Measurements from ENCODE around the gene ELMO1. TPM values are rescaled to one million over a fixed set of nuclear protein-coding genes. Genes with fewer than 3 reads are reported as not detected.

Gene ELMO1
- total RNA-seq, 2 experiments from 2014 or later = 129 to 137 TPM

DNA sequence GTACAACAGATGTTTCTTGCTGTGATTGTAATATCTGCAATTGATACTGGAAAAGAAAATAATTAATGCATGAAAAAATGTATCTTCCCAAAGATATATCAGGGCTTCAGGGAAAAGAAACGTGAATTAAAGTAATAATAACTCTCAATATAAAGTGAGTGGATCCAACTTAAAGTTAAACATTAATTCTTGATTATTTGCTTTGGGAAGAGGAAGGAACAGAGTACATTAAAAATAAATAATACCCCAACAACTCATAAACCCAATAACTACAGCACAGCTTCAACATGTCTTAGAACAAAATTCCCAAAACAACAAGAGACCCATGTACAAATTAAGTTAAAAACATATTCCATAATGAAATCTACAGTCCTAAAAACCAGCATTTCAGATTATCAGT lies 33.0 kb downstream of the ELMO1 start:
- intact Hi-C loops (cut with micrococcal nuclease) = no loop called here
- no peak for DNase-seq
- peaks cover 32% of the 10 kb centered on the region for H3K36me3 Mint-ChIP-seq (ENCODE audit: low read depth)
- CTCF ChIA-PET = no interaction called here
- no peaks in the 10 kb centered on the region for H3K9me3 Mint-ChIP-seq
- no peak overlapping the region for H3K27ac Mint-ChIP-seq
- no peak overlapping the region for H3K4me3 Mint-ChIP-seq
- no peaks in the 10 kb centered on the region for H3K27me3 Mint-ChIP-seq (ENCODE audit: low read depth)
- peaks cover 69% of the 10 kb centered on the region for H3K4me1 Mint-ChIP-seq (ENCODE audit: low read depth)

DNA sequence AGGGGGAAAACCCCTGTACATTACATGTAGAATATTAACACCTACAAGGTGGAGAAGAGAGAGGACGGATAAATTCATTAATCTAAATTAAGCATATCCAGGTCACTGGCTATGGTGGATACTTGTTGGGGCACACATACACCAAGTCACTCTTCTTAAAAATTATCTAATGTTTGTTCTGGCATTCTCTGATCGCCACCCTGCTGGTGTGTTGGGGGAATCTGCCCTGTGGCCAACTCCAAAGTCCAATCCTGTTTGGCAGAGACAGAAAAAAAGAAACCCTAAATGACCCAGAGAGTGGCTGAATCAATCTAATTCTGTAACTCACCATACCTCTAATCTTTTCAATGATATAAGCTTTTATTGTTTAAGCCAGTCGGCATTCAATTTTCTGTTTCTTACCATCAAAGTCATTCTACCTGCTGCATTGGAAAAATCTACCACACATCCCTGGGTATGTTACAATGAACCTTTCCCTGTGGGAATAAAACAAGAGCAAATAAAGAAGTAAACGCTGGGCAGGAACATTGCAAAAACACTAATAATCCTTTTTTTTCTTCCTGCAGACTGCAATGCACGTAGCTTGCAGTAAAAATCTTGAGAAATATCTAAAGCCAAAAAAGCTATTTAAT lies 34.2 kb downstream of the ELMO1 start:
- Mint-ChIP-seq H3K36me3 (ENCODE audit: low read depth) (peaks cover 32% of the 10 kb centered on the region), H3K27ac (no peak overlapping the region), H3K27me3 (ENCODE audit: low read depth) (no peaks in the 10 kb centered on the region), H3K4me1 (ENCODE audit: low read depth) (peaks cover 73% of the 10 kb centered on the region), H3K4me3 (no peak overlapping the region), H3K9me3 (no peaks in the 10 kb centered on the region)
- intact Hi-C loops (cut with micrococcal nuclease) = no loop called here
- DNase-seq = no peak
- CTCF ChIA-PET = no interaction called here

DNA sequence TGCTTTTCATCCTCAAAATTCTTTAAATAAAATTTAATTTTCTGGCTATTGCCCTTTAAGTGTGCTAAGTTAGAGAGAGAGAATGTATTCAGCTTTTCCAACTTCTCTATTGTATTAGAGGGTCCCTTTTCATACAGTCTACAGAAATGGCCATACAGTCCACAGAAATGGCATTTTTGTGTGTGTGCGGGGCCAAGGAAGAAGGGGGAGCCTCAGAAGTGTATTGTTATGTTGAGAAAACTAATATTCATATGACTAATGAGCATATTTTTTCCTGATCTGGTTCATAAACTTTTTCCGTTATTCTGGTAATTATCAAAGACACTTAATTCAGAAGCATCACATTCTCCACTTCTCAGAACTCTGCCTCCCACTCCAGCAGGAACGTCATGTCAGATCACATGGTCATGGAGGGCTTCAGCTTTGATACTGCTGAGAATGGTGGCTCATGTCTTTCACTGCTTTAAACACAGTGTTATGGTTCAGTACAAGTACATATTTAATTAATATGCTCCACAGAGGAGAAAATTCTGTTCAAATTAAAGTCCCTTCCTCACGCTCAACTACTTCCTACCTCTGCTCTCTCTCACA lies 37.1 kb downstream of the ELMO1 start:
- H3K4me1 Mint-ChIP-seq (ENCODE audit: low read depth) = peaks cover 79% of the 10 kb centered on the region
- peak; percentile 65 for DNase-seq
- no peaks in the 10 kb centered on the region for H3K27me3 Mint-ChIP-seq (ENCODE audit: low read depth)
- peak overlapping the region; percentile 36 for H3K4me3 Mint-ChIP-seq
- H3K9me3 Mint-ChIP-seq = no peaks in the 10 kb centered on the region
- H3K36me3 Mint-ChIP-seq (ENCODE audit: low read depth) = peaks cover 19% of the 10 kb centered on the region
- CTCF ChIA-PET = interaction anchor here (1.1 to 4.3 kb wide), 4 partner anchors 36 to 58 kb away, joined by 7 to 14 read pairs (median 8); no protein-coding TSS in a partner anchor
- H3K27ac Mint-ChIP-seq = peak overlapping the region; percentile 98
- intact Hi-C loops (cut with micrococcal nuclease) = loop anchor here (1.0 kb wide), 1 partner anchor 28 kb away; no protein-coding TSS in a partner anchor

DNA sequence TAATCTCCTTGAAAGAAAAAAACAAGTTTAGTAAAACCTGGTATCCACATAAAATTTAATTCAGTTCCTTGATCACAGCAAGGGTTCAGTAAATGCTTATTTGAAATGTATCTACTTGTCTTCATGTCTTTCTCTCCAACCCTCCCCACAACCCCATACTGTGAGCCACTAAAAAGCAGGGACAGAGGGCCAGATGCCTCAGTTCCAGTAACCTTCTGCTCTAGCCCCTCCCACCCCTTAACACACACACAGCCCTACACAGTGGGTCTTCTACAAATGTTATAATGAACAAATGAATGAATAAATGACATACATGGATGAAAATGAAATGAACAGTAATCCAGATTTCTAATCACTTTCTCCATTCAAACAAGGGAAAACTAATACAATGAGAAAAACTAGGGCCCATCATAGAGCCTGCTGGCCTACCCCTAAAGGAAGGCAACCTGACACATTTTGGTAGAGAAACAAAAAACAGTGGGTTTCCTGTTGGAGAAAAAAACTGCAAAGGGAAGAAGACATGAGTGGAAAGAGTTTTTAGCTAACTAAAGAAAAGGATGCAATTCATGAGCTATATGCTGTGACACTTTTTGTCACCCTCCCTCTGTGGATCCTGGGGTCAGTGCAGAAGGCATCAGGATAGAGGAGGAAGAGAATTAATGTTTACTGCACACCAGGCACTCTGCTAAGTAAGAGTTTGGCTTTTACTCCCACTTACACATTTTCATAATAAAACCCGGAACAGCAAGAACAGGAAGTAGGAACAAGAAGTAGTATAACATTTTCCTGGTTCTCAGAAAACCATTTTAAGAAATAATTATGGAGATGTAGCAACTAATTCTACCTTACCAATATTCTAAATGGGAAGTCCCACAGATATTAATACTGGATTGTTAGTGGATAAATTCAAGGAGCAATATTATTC lies 38.1 kb downstream of the ELMO1 start:
- DNase-seq = peak; percentile 43
- Mint-ChIP-seq H3K27ac (peak overlapping the region; percentile 98), H3K27me3 (ENCODE audit: low read depth) (no peaks in the 10 kb centered on the region), H3K9me3 (no peaks in the 10 kb centered on the region), H3K4me3 (peak overlapping the region; percentile 58), H3K36me3 (ENCODE audit: low read depth) (peaks cover 19% of the 10 kb centered on the region), H3K4me1 (ENCODE audit: low read depth) (peaks cover 86% of the 10 kb centered on the region)
- intact Hi-C loops (cut with micrococcal nuclease) = loop anchor here (1.0 kb wide), 4 partner anchors 14 to 55 kb away; no protein-coding TSS in a partner anchor
- CTCF ChIA-PET = interaction anchor here (0.9 to 4.3 kb wide), 6 partner anchors 31 to 57 kb away, joined by 3 to 14 read pairs (median 7); no protein-coding TSS in a partner anchor

DNA sequence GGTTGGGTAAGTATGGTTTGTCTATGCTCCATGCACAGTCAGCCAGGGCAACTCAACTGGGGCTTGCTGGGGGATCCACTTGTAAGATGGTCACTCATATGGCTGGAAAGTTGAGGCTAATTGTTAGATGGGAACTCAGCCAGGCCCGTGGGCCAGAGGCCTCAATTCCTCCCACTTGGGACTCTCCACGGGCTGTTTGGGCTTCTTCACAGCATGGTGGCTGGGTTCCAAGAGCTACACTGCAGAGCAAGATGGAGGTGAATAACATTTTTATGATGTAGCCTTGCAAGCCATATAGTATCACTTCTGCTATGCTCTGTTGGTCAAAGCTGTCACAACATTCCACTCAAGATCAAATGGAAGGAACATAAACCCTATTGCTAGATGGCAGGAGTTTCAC lies 39.2 kb downstream of the ELMO1 start:
- H3K4me3 Mint-ChIP-seq = peak overlapping the region; percentile 77
- peak overlapping the region; percentile 98 for H3K27ac Mint-ChIP-seq
- H3K27me3 Mint-ChIP-seq (ENCODE audit: low read depth) = no peaks in the 10 kb centered on the region
- intact Hi-C loops (cut with micrococcal nuclease) = loop anchor here (1.0 kb wide), 1 partner anchor 46 kb away; no protein-coding TSS in a partner anchor
- H3K36me3 Mint-ChIP-seq (ENCODE audit: low read depth) = peaks cover 13% of the 10 kb centered on the region
- H3K9me3 Mint-ChIP-seq = no peaks in the 10 kb centered on the region
- peaks cover 87% of the 10 kb centered on the region for H3K4me1 Mint-ChIP-seq (ENCODE audit: low read depth)
- CTCF ChIA-PET = interaction anchor here (0.9 to 4.3 kb wide), 3 partner anchors 33 to 49 kb away, joined by 3 to 14 read pairs (median 5); no protein-coding TSS in a partner anchor
- DNase-seq = peak; percentile 21

DNA sequence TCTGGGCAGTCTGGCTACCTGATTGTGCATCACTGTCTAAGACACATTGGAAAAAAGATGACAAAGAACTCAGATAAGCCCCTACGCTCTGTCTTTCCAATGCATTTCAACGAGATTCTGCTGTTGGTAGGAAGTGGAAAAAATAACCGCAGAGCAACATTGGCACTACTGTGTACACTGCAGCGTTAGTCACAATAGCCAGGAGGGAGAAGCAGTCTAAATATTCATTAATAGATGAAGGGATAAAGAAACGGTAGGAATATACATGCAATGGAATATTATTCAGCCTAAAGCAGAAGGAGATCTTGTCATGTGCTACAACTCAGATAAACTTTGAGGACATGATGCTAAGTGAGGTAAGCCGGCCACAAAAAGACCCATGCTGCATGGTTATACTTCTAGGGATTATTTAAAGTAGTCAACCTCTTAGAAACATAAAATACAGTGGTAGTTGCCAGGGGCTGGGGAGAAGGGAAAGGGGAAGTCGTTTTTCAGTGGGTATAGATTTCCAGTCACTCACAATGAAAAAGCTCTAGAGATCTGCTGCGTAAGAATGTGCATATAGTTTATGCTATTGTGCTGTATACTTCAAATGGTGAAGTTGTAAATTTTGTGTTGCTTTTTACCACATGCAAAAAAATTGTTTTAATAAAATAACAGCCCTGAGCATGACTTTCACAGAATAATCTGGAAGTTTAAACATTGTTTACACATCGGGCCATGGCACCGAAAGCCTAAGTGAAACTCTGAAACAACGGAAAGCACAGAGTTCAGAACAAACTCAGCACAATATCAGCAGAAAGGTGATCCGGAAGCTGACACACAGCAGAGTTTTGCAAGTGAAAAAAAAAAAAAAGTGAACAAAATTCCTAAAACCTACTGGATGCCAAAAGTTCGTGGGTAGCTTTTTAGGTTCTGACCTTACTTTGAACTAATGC lies 40.1 kb downstream of the ELMO1 start:
- peaks cover 87% of the 10 kb centered on the region for H3K4me1 Mint-ChIP-seq (ENCODE audit: low read depth)
- peak; percentile 44 for DNase-seq
- peaks cover 9% of the 10 kb centered on the region for H3K36me3 Mint-ChIP-seq (ENCODE audit: low read depth)
- CTCF ChIA-PET = interaction anchor here (1.1 to 1.4 kb wide), 2 partner anchors 48 to 53 kb away, joined by 3 read pairs; no protein-coding TSS in a partner anchor
- H3K4me3 Mint-ChIP-seq = peak overlapping the region; percentile 77
- H3K27me3 Mint-ChIP-seq (ENCODE audit: low read depth) = no peaks in the 10 kb centered on the region
- H3K9me3 Mint-ChIP-seq = no peaks in the 10 kb centered on the region
- H3K27ac Mint-ChIP-seq = peak overlapping the region; percentile 98
- intact Hi-C loops (cut with micrococcal nuclease) = loop anchor here (1.0 kb wide), 2 partner anchors 32 to 45 kb away; no protein-coding TSS in a partner anchor

DNA sequence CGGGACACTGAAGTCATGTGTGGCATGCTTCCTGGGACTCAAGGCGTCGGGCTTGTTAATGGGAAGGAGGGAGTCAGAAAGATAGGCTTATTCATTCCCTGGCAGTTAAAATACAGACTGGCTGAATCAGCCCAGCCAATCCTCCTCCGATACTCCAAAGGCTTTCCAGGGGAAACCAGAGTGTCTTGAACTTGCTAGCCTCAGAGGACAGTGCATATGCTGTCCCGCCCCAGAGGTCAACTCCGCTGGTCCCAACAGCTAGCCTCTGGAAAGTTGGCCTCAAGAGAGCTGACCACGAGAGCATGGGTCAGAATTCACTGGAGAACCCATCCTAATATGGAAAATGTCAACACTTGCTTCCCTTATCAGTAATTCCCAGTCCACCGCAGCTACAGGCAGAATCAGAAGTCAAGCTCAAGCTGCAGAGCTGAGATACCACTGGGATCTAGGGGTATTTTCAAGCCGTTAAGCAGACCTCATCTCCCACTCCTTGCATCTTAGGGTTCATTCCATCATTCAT lies 43.0 kb downstream of the ELMO1 start:
- H3K27ac Mint-ChIP-seq = no peak overlapping the region
- DNase-seq = no peak
- no peaks in the 10 kb centered on the region for H3K27me3 Mint-ChIP-seq (ENCODE audit: low read depth)
- CTCF ChIA-PET = interaction anchor here (0.6 to 1.4 kb wide), 2 partner anchors 44 to 52 kb away, joined by 5 read pairs; partner anchors contain the start of gene ELMO1
- intact Hi-C loops (cut with micrococcal nuclease) = no loop called here
- H3K9me3 Mint-ChIP-seq = peaks cover 16% of the 10 kb centered on the region
- H3K4me1 Mint-ChIP-seq (ENCODE audit: low read depth) = peaks cover 74% of the 10 kb centered on the region
- H3K36me3 Mint-ChIP-seq (ENCODE audit: low read depth) = peaks cover 22% of the 10 kb centered on the region
- H3K4me3 Mint-ChIP-seq = no peak overlapping the region

DNA sequence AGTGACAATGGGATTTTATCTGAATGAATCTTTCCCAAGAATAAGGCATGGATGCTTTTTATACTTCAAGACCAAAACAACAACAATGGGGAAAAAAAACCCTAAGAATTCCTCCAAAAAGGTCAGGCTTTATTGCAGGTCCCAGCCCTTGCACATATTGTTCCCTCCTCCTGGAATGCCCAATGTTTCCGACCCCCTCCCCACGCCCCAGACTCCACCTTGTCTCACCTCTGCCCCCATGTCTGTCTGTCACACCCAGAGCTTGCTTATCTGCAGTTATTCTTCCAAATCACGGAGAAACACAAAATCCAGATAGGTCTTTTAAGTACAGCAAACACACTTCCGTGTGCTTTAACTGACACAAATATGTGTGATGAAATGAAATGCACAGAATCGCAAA lies 43.5 kb downstream of the ELMO1 start:
- Mint-ChIP-seq H3K36me3 (ENCODE audit: low read depth) (peaks cover 24% of the 10 kb centered on the region), H3K4me1 (ENCODE audit: low read depth) (peaks cover 72% of the 10 kb centered on the region), H3K27me3 (ENCODE audit: low read depth) (no peaks in the 10 kb centered on the region), H3K9me3 (peaks cover 16% of the 10 kb centered on the region), H3K4me3 (no peak overlapping the region), H3K27ac (no peak overlapping the region)
- intact Hi-C loops (cut with micrococcal nuclease) = no loop called here
- no peak for DNase-seq
- CTCF ChIA-PET = interaction anchor here (0.6 to 1.4 kb wide), 2 partner anchors 44 to 51 kb away, joined by 5 read pairs; partner anchors contain the start of gene ELMO1

DNA sequence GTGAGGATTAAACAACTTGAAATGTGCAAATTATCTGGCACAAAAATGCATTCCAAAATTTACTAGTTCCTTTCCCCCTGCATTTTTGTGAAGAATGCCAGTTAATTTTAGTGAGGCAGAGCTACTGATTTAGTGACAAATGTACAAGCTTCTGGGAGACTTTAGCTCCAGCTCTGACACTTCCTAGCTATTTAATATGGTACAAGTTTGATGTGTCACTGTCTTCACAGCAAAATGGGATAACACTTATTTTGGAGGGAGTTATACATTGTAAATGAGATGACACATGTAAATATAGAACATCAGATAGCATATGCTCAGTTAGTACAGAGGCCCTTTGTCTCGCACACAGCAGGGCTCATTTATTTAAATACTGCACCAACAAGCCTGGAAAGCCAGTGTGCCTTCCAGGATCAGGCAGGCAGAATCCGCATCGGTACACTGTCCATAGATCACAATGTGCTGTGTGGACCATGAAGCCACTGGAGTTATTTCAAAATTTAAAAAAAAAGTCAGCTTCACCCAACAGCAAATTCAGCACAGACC lies 48.7 kb downstream of the ELMO1 start:
- intact Hi-C loops (cut with micrococcal nuclease) = no loop called here
- Mint-ChIP-seq H3K27ac (no peak overlapping the region), H3K4me1 (ENCODE audit: low read depth) (peaks cover 65% of the 10 kb centered on the region), H3K9me3 (peaks cover 16% of the 10 kb centered on the region), H3K36me3 (ENCODE audit: low read depth) (peaks cover 24% of the 10 kb centered on the region), H3K4me3 (no peak overlapping the region), H3K27me3 (ENCODE audit: low read depth) (no peaks in the 10 kb centered on the region)
- no peak for DNase-seq
- CTCF ChIA-PET = no interaction called here

DNA sequence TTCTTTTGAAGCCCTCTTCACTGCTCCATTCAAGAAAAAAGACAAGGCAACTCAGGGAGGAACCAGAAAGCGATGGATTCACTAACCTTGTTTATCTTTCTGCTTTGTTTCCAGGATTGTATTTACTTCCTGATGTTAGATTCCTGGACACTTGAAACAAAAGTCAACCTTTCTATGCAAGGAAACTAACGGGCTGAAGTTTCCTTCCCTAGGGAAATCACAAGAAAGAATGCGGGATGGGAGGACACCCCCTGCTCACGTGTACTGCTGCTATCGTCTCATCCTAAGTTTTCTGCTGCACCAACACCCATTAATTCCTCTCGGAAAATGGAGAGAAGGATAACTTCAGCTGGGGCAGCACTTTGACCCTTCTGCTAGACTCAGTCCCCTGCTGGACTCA lies 50.3 kb downstream of the ELMO1 start:
- no peaks in the 10 kb centered on the region for H3K27me3 Mint-ChIP-seq (ENCODE audit: low read depth)
- peaks cover 73% of the 10 kb centered on the region for H3K4me1 Mint-ChIP-seq (ENCODE audit: low read depth)
- CTCF ChIA-PET = no interaction called here
- H3K9me3 Mint-ChIP-seq = peaks cover 16% of the 10 kb centered on the region
- DNase-seq = no peak
- peaks cover 25% of the 10 kb centered on the region for H3K36me3 Mint-ChIP-seq (ENCODE audit: low read depth)
- H3K4me3 Mint-ChIP-seq = no peak overlapping the region
- intact Hi-C loops (cut with micrococcal nuclease) = no loop called here
- no peak overlapping the region for H3K27ac Mint-ChIP-seq
